Loucy (cell line): ENCODE results near the gene TTC13.

Experiments used
- H2AFZ ChIP-seq: fragments of 200-600 bp; sonication (generic); 2 replicates; pipeline ENCODE4 v1.6.0; 2016; ENCODE audit warnings: antibody characterized with exemption, mild to moderate bottlenecking, low read length, moderate library complexity
- H3F3A ChIP-seq: fragments of 200-600 bp; 2 replicates; pipeline ENCODE4 v1.6.0; 2016; ENCODE audit warnings: antibody characterized with exemption, low read depth, mild to moderate bottlenecking
- H3K27me3 ChIP-seq: fragments of 200-600 bp; sonication (generic); 2 replicates; pipeline ENCODE4 v1.6.1; 2014; ENCODE audit warnings: low read length, mild to moderate bottlenecking; ENCODE audit not compliant: insufficient read depth, poor library complexity, severe bottlenecking
- H3K36me3 ChIP-seq: fragments of 200-600 bp; sonication (generic); 2 replicates; pipeline ENCODE4 v1.6.1; 2016; ENCODE audit warnings: low read length; ENCODE audit not compliant: insufficient read depth
- H3K4me1 ChIP-seq: fragments of 200-600 bp; sonication (generic); 2 replicates; pipeline ENCODE4 v1.5.1; 2014; ENCODE audit warnings: low read length, mild to moderate bottlenecking; ENCODE audit not compliant: insufficient read depth, poor library complexity, severe bottlenecking
- H3K4me2 ChIP-seq: fragments of 200-600 bp; sonication (generic); 2 replicates; pipeline ENCODE4 v1.6.0; 2014; ENCODE audit warnings: antibody characterized with exemption, low read length, low read depth, mild to moderate bottlenecking; ENCODE audit not compliant: poor library complexity, severe bottlenecking
- H3K4me3 ChIP-seq: fragments of 200-600 bp; sonication (generic); 2 replicates; pipeline ENCODE4 v1.5.1; 2014; ENCODE audit warnings: low read length, mild to moderate bottlenecking, mixed read lengths; ENCODE audit not compliant: poor library complexity, severe bottlenecking
- H3K79me2 ChIP-seq: fragments of 200-600 bp; sonication (generic); 2 replicates; pipeline ENCODE4 v1.6.1; 2014; ENCODE audit warnings: low read length; ENCODE audit not compliant: insufficient read depth
- H3K9ac ChIP-seq: fragments of 200-600 bp; sonication (generic); 2 replicates; pipeline ENCODE4 v1.6.0; 2014; ENCODE audit warnings: mild to moderate bottlenecking, low read depth, low read length, moderate library complexity; ENCODE audit not compliant: poor library complexity, severe bottlenecking
- H3K9me2 ChIP-seq: fragments of 200-600 bp; sonication (generic); replicated peaks from 2 replicates; pipeline ENCODE4 v1.6.1; 2016; ENCODE audit warnings: low read depth, low read length, mixed read lengths
- H3K9me3 ChIP-seq: fragments of 200-600 bp; sonication (generic); 2 replicates; pipeline ENCODE4 v1.6.1; 2014; ENCODE audit warnings: mild to moderate bottlenecking, antibody characterized with exemption, low read length, low read depth; ENCODE audit not compliant: insufficient read depth
- H4K20me1 ChIP-seq: fragments of 200-600 bp; sonication (generic); 2 replicates; pipeline ENCODE4 v1.6.0; 2014; ENCODE audit warnings: antibody characterized with exemption, low read length, mild to moderate bottlenecking; ENCODE audit not compliant: insufficient read depth, poor library complexity, severe bottlenecking
- CTCF ChIP-seq: fragments of 200-600 bp; sonication (generic); conservative IDR thresholded peaks from 2 replicates; pipeline ENCODE4 v1.5.1; 2014; ENCODE audit warnings: mild to moderate bottlenecking, antibody characterized with exemption, low read length
- EZH2phosphoT487 ChIP-seq: fragments of 200-600 bp; IDR thresholded peaks from 2 replicates; pipeline ENCODE4 v1.6.1; 2018; ENCODE audit warnings: antibody characterized with exemption, mild to moderate bottlenecking, moderate library complexity, borderline replicate concordance

TTC13 gene

GRCh38 chr1:230894032-230894431 lies 84.6 kb downstream of the TTC13 start:
- Histone ChIP-seq H3K36me3 (no peaks in the 10 kb centered on the region), H3K4me2 (no peak overlapping the region), H3K4me1 (no peaks in the 10 kb centered on the region), H3K79me2 (no peaks in the 10 kb centered on the region), H3K9me2 (no peaks in the 10 kb centered on the region), H3K27me3 (no peaks in the 10 kb centered on the region), H3K9ac (no peak overlapping the region), H3F3A (no peaks in the 10 kb centered on the region), H2AFZ (no peak overlapping the region), H3K9me3 (no peaks in the 10 kb centered on the region), H4K20me1 (no peaks in the 10 kb centered on the region), H3K4me3 (no peak overlapping the region)
- TF ChIP-seq EZH2phosphoT487 (no peak), CTCF (no peak)

GRCh38 chr1:230892018-230892491 lies 86.6 kb downstream of the TTC13 start:
- H3F3A ChIP-seq, result no peaks in the 10 kb centered on the region
- TF ChIP-seq EZH2phosphoT487, result no peak
- TF ChIP-seq CTCF, result no peak
- no peak overlapping the region for H3K4me2 ChIP-seq
- no peaks in the 10 kb centered on the region for H3K36me3 ChIP-seq
- no peaks in the 10 kb centered on the region for H3K79me2 ChIP-seq
- H3K9ac ChIP-seq, result no peak overlapping the region
- no peak overlapping the region for H3K4me3 ChIP-seq
- no peaks in the 10 kb centered on the region for H3K4me1 ChIP-seq
- H4K20me1 ChIP-seq, result no peaks in the 10 kb centered on the region
- H3K9me2 ChIP-seq, result no peaks in the 10 kb centered on the region
- no peaks in the 10 kb centered on the region for H3K9me3 ChIP-seq
- no peaks in the 10 kb centered on the region for H3K27me3 ChIP-seq
- H2AFZ ChIP-seq, result no peak overlapping the region

- Histone ChIP-seq H4K20me1 (no peaks in the 10 kb centered on the region), H3K79me2 (no peaks in the 10 kb centered on the region), H3K27me3 (no peaks in the 10 kb centered on the region), H3K36me3 (no peaks in the 10 kb centered on the region), H3K4me2 (no peak overlapping the region), H3K9ac (no peak overlapping the region), H3K9me2 (no peaks in the 10 kb centered on the region), H3K4me1 (no peaks in the 10 kb centered on the region), H2AFZ (no peak overlapping the region), H3F3A (no peaks in the 10 kb centered on the region), H3K4me3 (no peak overlapping the region), H3K9me3 (no peaks in the 10 kb centered on the region)
- no peak for TF ChIP-seq CTCF
- TF ChIP-seq EZH2phosphoT487, result no peak
These were observed 87.2 kb downstream of the TTC13 start for GRCh38 chr1:230891413-230891812.
